HCT116 (cell line): ENCODE measurements around the gene ADGRV1. TPM values are rescaled to one million over a fixed set of nuclear protein-coding genes. Genes with fewer than 3 reads are reported as not detected.

Experiments
- ATAC-seq: fragments of 200-7000 bp; cut with Tn5 transposase; 2 replicates; pipeline ENCODE4 v1.9.1; 2020; ENCODE audit warnings: mild to moderate bottlenecking, moderate library complexity
- BruUV-seq: library from RNA; stranded (reverse); fragments of 400-500 nt; replicated peaks from 2 replicates; lab custom pipeline; 2021; lab: Mats Ljungman, UMichigan
- CTCF ChIA-PET: fragments of 300-600 bp; sonication (Branson Sonifier 250); formaldehyde crosslinking; loops from one replicate; lab custom pipeline; 2021; ENCODE audit warnings: antibody characterized with exemption; lab: Charles Lee
- POLR2A ChIA-PET: fragments of 300-600, 350-600 bp; sonication (Branson Sonifier 250); formaldehyde crosslinking; loops from one replicate; lab custom pipeline; 2021; ENCODE audit warnings: antibody characterized with exemption; lab: Charles Lee
- RAD21 ChIA-PET, 2 experiments: fragments of 300-600 bp; sonication (Branson Sonifier 250); formaldehyde crosslinking; loops; one replicate each; lab custom pipeline; 2023; ENCODE audit warnings: low total read pairs in 2 of 2; ENCODE audit not compliant: uncharacterized antibody in 2 of 2, unreplicated experiment in 2 of 2, low non-redundant PET in 1 of 2; lab: Charles Lee
- DNase-seq: peaks from one replicate; pipeline ENCODE4 v3.0.0-alpha.2; 2010; ENCODE audit warnings: low read depth, low spot score
- H2AFZ ChIP-seq: fragments of 200-600 bp; shearing (Covaris generic), sonication (generic); 2 replicates; pipeline ENCODE4 v1.6.1; 2017; ENCODE audit warnings: low read depth, mixed run types, mixed read lengths, antibody characterized with exemption, low read length; ENCODE audit not compliant: poor library complexity, severe bottlenecking
- H3K27ac ChIP-seq: 2 replicates; pipeline ENCODE4 v1.5.1; 2012; ENCODE audit warnings: low read depth, low read length
- H3K27me3 ChIP-seq: fragments of 200-600 bp; sonication (generic); 2 replicates; pipeline ENCODE4 v1.6.1; 2016; ENCODE audit warnings: mixed run types, low read length, mixed read lengths; ENCODE audit not compliant: insufficient read depth
- H3K36me3 ChIP-seq, 2 experiments: fragments of 200-500 bp in 1 of 2; fragments of 200-600 bp in 1 of 2; sonication (Bioruptor generic) in 1 of 2; sonication (generic) in 1 of 2; 2 replicates each; pipeline versions ENCODE4 v1.5.1 to v1.6.1; 2014 to 2016; ENCODE audit warnings: low read length in 2 of 2, inconsistent platforms in 1 of 2, mixed read lengths in 1 of 2, mixed run types in 1 of 2; ENCODE audit not compliant: insufficient read depth in 2 of 2, control insufficient read depth in 1 of 2
- H3K4me1 ChIP-seq, 2 experiments: fragments of 200-600 bp in 1 of 2; sonication (generic) in 1 of 2; 2 replicates each; pipeline versions ENCODE4 v1.5.1 to v1.6.1; 2012 to 2017; ENCODE audit warnings: low read length in 2 of 2, inconsistent platforms in 1 of 2, mild to moderate bottlenecking in 1 of 2, mixed read lengths in 1 of 2, mixed run types in 1 of 2, moderate library complexity in 1 of 2; ENCODE audit not compliant: insufficient read depth in 2 of 2, control insufficient read depth in 1 of 2
- H3K4me2 ChIP-seq: fragments of 200-600 bp; sonication (generic); 2 replicates; pipeline ENCODE4 v1.6.1; 2017; ENCODE audit warnings: mixed run types, low read length, mixed read lengths
- H3K4me3 ChIP-seq, 2 experiments: fragments of 200-600 bp in 1 of 2; sonication (generic) in 1 of 2; replicated peaks in 1 of 2; 2 replicates each; pipeline ENCODE4 v1.5.1; 2011 to 2016; ENCODE audit warnings: low read length in 2 of 2, control low read depth in 1 of 2, low read depth in 1 of 2, mild to moderate bottlenecking in 1 of 2, mixed read lengths in 1 of 2, mixed run types in 1 of 2
- H3K79me2 ChIP-seq: fragments of 200-600 bp; sonication (generic); 2 replicates; pipeline ENCODE4 v1.6.1; 2017; ENCODE audit warnings: mild to moderate bottlenecking, mixed run types, low read length, moderate library complexity, mixed read lengths; ENCODE audit not compliant: insufficient read depth
- H3K9ac ChIP-seq: fragments of 200-600 bp; sonication (generic); 2 replicates; pipeline ENCODE4 v1.6.1; 2016; ENCODE audit warnings: low read length, mixed read lengths
- H3K9me2 ChIP-seq: fragments of 200-600 bp; sonication (generic), shearing (Covaris generic); 2 replicates; pipeline ENCODE4 v1.6.1; 2017; ENCODE audit warnings: mixed run types, mild to moderate bottlenecking, moderate library complexity; ENCODE audit not compliant: insufficient read depth
- H3K9me3 ChIP-seq, 2 experiments: fragments of 200-500 bp in 1 of 2; fragments of 200-600 bp in 1 of 2; sonication (Bioruptor generic) in 1 of 2; sonication (generic) in 1 of 2; 2 replicates each; pipeline ENCODE4 v1.6.1; 2014 to 2017; ENCODE audit warnings: low read length in 2 of 2, mixed read lengths in 2 of 2, inconsistent platforms in 1 of 2, low read depth in 1 of 2, mild to moderate bottlenecking in 1 of 2, mixed run types in 1 of 2, moderate library complexity in 1 of 2; ENCODE audit not compliant: control insufficient read depth in 1 of 2, insufficient read depth in 1 of 2
- H4K20me1 ChIP-seq: fragments of 200-600 bp; sonication (generic), shearing (Covaris generic); 2 replicates; pipeline ENCODE4 v1.6.1; 2017; ENCODE audit warnings: mixed run types, mild to moderate bottlenecking, moderate library complexity; ENCODE audit not compliant: insufficient read depth
- ATF3 ChIP-seq: IDR thresholded peaks from 2 replicates; pipeline ENCODE4 v1.6.1; 2012
- CEBPB ChIP-seq: IDR thresholded peaks from 2 replicates; pipeline ENCODE4 v1.6.1; 2012; ENCODE audit warnings: low read depth
- EGR1 ChIP-seq: IDR thresholded peaks from 2 replicates; pipeline ENCODE4 v1.6.1; 2012; ENCODE audit warnings: low read depth
- EZH2 ChIP-seq: fragments of 200-600 bp; sonication (generic); IDR thresholded peaks from 2 replicates; pipeline ENCODE4 v1.6.1; 2017; ENCODE audit warnings: antibody characterized with exemption, mixed run types
- EZH2phosphoT487 ChIP-seq: fragments of 200-600 bp; IDR thresholded peaks from 2 replicates; pipeline ENCODE4 v1.6.1; 2018; ENCODE audit warnings: antibody characterized with exemption, borderline replicate concordance
- JUND ChIP-seq: IDR thresholded peaks from 2 replicates; pipeline ENCODE4 v1.6.1; 2012
- POLR2A ChIP-seq: IDR thresholded peaks from 2 replicates; pipeline ENCODE4 v1.7.0; 2011; ENCODE audit warnings: borderline replicate concordance; ENCODE audit not compliant: insufficient read depth, insufficient read length; ENCODE audit errors: extremely low read depth
- SIN3A ChIP-seq: IDR thresholded peaks from 2 replicates; pipeline ENCODE4 v1.6.1; 2012; ENCODE audit warnings: low read depth
- SRF ChIP-seq: IDR thresholded peaks from 2 replicates; pipeline ENCODE4 v1.6.1; 2012; ENCODE audit warnings: low read depth
- ZFX ChIP-seq: fragments of 450-650 bp; IDR thresholded peaks from 2 replicates; pipeline ENCODE4 v1.6.1; 2017
- ZNF274 ChIP-seq: fragments of 200-500 bp; sonication (Bioruptor generic); IDR thresholded peaks from 2 replicates; pipeline ENCODE4 v1.6.1; 2014; ENCODE audit warnings: mild to moderate bottlenecking, low read depth, low read length, inconsistent platforms
- intact Hi-C: fragments of 100-400 bp; cut with micrococcal nuclease; formaldehyde crosslinking; loops from 2 replicates; pipeline ENCODE4 v1.10.0; 2022
- total RNA-seq: library from RNA; stranded (reverse); gene quantifications from one replicate; pipeline ENCODE4 v1.2.1, GENCODE V29; 2021; ENCODE audit not compliant: unreplicated experiment

Gene ADGRV1
- total RNA-seq, 1 experiment from 2014 or later, result 6.0 TPM

- Histone ChIP-seq H3K4me1 (peaks cover 7 to 24% of the 10 kb centered on the region in 2 experiments), H4K20me1 (no peaks in the 10 kb centered on the region), H2AFZ (no peak overlapping the region), H3K27me3 (no peaks in the 10 kb centered on the region), H3K9me2 (no peaks in the 10 kb centered on the region), H3K4me2 (no peak overlapping the region), H3K27ac (no peak overlapping the region), H3K4me3 (no peak overlapping the region), H3K9ac (no peak overlapping the region), H3K79me2 (no peaks in the 10 kb centered on the region), H3K36me3 (no peaks in the 10 kb centered on the region), H3K9me3 (no peaks in the 10 kb centered on the region)
- no TSS peak for BruUV-seq
- DNase-seq (no peak), ATAC-seq (no peak)
- intact Hi-C loops, result no loop called here
- ChIA-PET RAD21 (no interaction called here), CTCF (no interaction called here), POLR2A (no interaction called here)
- no peak for TF ChIP-seq EZH2phosphoT487
- TF ChIP-seq EZH2, result no peak
Measured at GRCh38 chr5:91186101-91186500, 627.5 kb downstream of the ADGRV1 start.

- ATAC-seq (no peak), DNase-seq (no peak)
- Histone ChIP-seq H4K20me1 (no peaks in the 10 kb centered on the region), H3K9me3 (no peaks in the 10 kb centered on the region), H3K27ac (no peak overlapping the region), H2AFZ (no peak overlapping the region), H3K36me3 (no peaks in the 10 kb centered on the region), H3K4me2 (no peak overlapping the region), H3K9ac (no peak overlapping the region), H3K27me3 (no peaks in the 10 kb centered on the region), H3K79me2 (no peaks in the 10 kb centered on the region), H3K4me1 (peaks cover 7 to 24% of the 10 kb centered on the region in 2 experiments), H3K9me2 (no peaks in the 10 kb centered on the region), H3K4me3 (no peak overlapping the region)
- POLR2A ChIA-PET, result interaction anchor here (1.7 kb wide), 1 partner anchor 196 kb away, joined by 4 read pairs; the partner anchor contains the start of gene ARRDC3
- no TSS peak for BruUV-seq
- RAD21 ChIA-PET, result no interaction called here
- CTCF ChIA-PET, result no interaction called here
- TF ChIP-seq SIN3A (no peak), EGR1 (no peak), CEBPB (no peak), JUND (no peak), ZNF274 (no peak), POLR2A (no peak), ATF3 (no peak), SRF (no peak), ZFX (no peak)
- intact Hi-C loops, result no loop called here
Measured at GRCh38 chr5:91187032-91187431, 628.4 kb downstream of the ADGRV1 start.
